HG02981 (cell line): ENCODE data around the gene NODAL.
"Not testable (repeated sequence)": the region's sequence is repeated elsewhere in the genome, so short reads cannot be mapped to it uniquely, and the experiment has no call there.

Source experiments
- ATAC-seq: cut with Tn5 transposase; IDR thresholded peaks from one replicate; pipeline ENCODE4 v1.9.1; 2021; ENCODE audit warnings: mild to moderate bottlenecking, moderate library complexity; ENCODE audit not compliant: unreplicated experiment

Gene NODAL

DNA sequence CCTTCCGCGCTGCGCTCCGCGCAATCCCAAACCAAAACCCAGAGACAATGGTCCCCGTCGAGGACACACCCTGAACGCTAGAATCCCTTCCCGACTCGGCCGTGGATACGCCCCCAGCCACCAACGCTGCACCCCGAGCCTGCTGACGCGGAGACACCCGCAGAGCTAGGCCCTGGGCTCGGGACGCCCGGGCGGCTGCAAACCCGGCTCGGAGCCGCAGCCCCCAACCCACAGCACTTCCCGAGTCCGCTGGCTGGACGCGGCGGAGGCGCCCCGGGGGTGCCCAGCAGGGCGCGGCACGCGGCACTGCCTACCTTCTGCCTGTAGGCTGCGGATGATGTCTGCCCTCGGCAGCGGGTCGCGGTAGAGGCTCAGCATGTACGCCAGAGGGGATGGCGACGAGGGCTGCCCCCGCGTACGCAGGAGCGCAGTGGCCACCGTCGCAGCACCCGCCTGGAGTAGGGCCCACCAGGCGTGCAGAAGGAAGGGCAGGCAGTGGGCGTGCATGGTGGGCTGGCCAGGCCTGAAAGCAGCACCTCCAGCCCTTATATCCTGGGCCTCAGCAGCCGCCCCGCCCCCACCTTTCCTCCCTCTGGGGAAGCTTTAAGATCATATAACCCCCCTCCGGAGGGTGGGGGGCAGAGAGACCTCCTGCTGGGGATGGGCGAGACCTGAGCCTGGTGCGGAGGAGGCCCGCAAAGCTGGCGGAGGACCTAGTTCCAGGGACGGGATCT is at the start of gene NODAL:
Gene NODAL (minus strand): TSS at position 521 of the 734 bp plus-strand sequence. CDS start 14 bp downstream, at position 507.
- no peak for ATAC-seq

- no peak for ATAC-seq
Observed at GRCh38 chr10:70490142-70490541, 48.7 kb upstream of the NODAL start.

- ATAC-seq = no peak
Observed at GRCh38 chr10:70487824-70488223, 46.3 kb upstream of the NODAL start.

GRCh38 chr10:70483872-70484271 is 42.4 kb upstream of the NODAL start:
- ATAC-seq = not testable (repeated sequence)

DNA sequence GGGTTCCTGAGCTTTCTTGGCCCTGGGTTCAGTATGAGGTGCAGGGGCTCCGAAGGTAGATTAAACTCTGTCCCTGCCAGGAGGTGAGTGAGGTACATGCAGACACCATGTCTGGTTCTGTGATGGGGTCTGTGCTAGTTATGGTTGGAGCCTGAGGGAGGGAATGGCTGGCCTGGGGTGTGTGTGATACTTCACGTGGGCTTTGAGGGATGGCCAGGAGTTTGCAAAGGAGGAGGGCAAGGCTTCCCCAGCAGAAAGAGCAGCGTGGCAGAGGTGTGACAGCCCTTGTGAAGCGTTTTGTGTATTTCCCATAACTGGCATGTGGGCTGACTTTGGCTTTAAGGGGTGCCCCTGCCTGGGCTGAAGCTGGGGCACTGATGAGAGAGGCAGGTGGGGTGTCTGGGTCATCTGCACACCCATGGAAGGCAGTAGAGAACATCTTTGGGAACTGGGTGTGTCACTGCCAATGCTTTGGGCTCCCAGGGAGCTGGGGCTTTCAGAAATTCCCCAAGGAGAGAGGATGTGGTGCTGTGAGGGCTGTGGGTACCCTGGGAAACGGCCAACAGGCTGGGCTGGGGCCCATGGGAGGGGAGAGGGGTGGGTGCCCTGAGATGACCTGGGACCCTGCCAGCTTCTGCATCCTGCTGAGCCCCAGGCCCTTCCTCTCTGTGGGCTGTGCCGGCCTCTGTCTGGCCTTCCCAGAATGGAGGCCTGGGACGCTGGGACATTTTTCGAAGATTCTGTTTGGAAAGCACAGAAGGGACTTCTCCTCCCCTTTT is 41.7 kb upstream of the NODAL start:
- ATAC-seq = no peak

GRCh38 chr10:70481831-70482530 is 40.5 kb upstream of the NODAL start:
- no peak for ATAC-seq

- no peak for ATAC-seq
Observed at GRCh38 chr10:70481105-70481504, 39.6 kb upstream of the NODAL start.

DNA sequence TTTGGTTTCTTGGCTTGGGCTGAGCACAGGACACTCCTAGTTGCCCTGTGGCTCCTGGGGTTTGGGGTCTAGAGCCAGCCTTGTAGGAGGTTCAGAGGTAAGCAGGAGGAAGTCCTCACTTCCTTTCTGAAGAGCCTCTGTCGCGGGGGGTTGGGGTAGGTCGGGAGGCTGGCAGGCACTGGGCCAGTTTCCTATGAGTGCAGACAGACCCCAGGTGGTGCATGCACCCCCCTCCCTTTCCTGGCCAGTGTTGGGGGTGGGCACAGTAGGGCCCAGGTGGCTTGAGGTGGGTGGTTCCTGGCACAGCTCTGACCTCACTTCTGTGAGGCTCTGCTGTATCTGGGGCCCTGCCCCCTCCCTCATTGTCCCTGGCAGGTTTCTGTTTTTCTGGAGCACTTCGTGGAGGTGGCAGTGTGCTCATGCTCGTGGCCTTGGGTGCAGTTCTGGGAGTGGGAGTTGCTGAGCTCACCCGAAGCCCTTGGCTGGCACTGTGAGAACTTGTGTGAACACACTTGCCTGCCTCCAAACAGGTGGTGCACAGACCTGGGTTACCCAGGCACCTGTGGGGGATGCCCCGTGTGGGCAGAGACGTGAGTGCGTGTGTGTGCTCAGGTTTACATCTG is 38.9 kb upstream of the NODAL start:
- ATAC-seq = no peak

DNA sequence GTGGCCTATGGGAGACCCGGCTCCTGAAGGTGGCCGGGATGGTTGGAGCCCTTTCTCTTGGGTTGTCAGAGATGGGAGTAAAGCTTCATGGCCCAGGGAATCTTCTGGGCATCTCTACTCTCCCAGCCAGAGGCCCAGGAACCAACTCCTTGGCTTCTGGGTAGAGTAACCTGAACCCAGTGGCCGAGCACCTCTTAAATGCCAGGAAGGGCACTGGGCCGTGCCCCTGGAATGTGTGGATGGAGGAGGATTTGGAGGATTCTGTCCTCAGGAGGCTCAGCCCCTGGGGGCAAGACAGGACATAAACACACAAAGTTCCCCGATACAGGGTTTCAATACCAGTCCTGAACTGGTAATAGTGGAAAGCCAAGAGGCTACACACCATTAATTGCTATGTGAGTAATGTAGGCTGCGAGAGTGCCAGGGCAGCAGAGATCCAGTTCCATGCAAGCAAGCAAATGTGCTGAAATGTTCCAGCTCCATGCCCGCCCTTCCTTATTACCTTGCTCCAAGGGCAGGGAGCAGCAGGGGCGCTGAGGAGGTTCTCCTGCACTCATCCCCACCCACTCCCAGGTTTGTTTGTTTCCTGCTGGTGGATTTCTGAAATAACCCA is 38.3 kb upstream of the NODAL start:
- ATAC-seq = no peak

DNA sequence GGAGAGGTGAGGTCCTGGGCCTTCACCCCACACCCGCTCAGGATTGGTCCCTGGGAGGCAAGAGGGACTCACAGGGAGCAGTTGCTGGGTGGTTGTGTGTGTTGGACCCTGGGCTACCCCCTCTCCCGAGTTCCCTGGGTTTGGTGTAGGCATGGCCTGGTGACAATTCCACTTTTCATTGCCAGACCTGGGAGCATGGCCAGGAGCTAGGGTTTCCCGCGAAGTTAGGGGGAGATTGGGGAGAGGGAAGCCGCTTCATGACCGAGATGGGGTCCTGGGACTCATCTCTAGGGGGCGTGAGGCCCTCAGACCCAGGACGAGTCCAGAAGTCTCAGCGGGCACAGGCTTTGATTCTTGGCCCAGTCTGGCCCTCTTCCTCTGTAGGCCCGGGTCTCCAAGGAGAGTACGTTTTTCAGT is 37.7 kb upstream of the NODAL start:
- ATAC-seq = no peak

DNA sequence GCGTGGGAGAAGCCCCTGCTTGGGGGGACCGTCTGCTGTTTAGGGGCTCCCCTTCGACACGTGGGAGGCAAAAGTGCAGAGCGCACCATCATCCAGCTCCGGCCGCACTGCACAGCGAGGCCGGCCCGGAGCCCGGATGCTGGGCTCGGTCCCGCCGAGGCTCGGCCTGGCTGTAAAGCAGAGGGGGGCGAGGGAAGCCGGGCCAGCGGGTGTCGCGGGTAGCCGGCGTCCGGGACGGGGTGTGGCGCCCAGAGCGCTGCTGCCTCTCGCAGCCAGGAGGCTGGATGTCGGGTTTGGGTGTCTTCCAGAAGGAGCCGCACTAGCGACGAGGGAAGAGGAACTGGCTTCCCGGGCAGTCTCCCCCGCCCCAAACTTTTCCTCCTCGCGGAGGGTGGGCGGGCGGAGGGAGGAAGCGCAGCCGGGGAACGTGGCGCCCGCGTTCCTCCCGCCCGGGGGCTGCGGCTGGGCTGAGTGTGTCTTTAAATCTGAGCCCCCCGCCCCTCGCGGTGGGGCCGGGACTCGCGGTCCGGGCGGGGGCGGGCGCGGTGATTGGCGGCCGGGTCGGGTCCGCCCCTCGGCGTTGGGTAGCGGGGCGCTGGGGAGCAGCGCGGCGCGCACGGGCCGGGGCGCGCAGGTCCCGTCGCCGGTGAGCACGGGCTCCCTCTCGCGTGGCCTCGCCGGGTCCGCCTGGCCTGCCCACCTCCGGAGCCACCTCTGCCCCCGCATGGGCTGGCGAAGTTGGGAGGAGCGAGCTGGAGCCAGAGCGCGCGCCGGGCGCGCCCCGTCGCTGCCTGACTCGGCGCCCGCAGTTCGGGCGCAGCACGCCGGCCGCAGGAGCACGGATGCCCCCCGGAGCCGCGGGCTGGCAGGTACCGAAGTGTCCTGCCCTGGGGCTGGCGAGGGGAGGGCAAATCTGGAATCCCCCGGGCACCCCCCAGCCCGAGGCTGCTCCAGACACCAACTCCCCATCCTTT is 37.0 kb upstream of the NODAL start, which contains the start of gene PALD1:
Gene PALD1 (plus strand): TSS at position 577 of the 974 bp plus-strand sequence. CDS start 47,185 bp downstream, outside the sequence.
- peak; percentile 36 for ATAC-seq

GRCh38 chr10:70477661-70478162 is 36.2 kb upstream of the NODAL start:
- ATAC-seq = no peak

- ATAC-seq = no peak
Observed at GRCh38 chr10:70476249-70477035, 35.0 kb upstream of the NODAL start.

DNA sequence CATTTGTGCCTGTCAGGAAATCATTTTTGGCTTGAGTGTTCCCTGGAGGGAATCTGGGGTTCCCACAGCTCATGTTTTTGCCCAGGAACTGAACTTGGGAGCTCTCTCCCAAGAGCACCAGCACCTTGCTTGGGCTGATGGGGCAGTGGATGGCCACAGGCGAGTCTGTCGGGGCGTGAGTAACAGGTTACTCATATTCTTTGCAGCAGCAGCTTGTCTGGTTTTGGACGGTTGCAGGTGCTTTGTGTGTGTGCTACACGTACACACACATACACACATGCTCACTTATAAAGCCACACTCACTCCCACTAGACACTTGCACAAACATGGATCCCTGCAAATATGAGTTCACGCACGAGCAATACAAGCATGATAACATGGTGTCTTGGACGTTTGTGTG is 34.2 kb upstream of the NODAL start:
- no peak for ATAC-seq

GRCh38 chr10:70474780-70475179 is 33.3 kb upstream of the NODAL start:
- no peak for ATAC-seq

GRCh38 chr10:70472799-70473454 is 31.4 kb upstream of the NODAL start:
- ATAC-seq = no peak

- ATAC-seq = no peak
Observed at GRCh38 chr10:70466951-70467350, 25.5 kb upstream of the NODAL start.

DNA sequence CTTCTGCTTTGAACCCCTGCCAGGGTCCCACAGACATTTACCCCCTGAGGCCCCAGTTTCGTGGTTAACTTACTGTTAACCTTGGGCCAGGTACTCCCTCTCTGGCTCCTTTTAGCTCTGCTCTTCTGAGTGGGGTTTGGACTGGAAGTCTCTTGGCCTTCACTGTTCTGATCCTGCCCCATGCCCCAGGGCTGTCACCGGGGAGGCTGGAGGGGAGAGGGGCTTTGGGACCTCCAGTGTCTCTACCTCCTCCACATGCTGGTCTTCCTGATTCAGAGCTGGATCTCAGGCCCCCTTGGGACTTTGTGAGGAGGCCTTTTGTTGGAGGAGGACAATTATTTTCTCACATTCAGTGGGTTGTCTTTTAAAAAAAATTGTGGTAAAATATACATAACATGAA is 24.4 kb upstream of the NODAL start:
- ATAC-seq = no peak
